Right lobe of liver (tissue), 6 donors: ENCODE data around the gene S100P. TPM values are rescaled to one million over a fixed set of nuclear protein-coding genes. Genes with fewer than 3 reads are reported as not detected.

Source experiments
- ATAC-seq, 4 donors: fragments of 200-7000 bp; cut with Tn5 transposase; one replicate each; pipeline ENCODE4 v1.9.1; 2020; ENCODE audit warnings: mild to moderate bottlenecking in 4 of 4, moderate library complexity in 4 of 4
- DNase-seq, 3 donors: peaks; one replicate each; pipeline ENCODE4 v3.0.0-alpha.2; 2020
- H3K27ac ChIP-seq, 3 donors: fragments of 200-600 bp; one replicate each; pipeline ENCODE4 v1.8.0; 2022
- H3K27me3 ChIP-seq, 2 donors: fragments of 200-600 bp; one replicate each; pipeline ENCODE4 v1.8.0; 2022
- H3K36me3 ChIP-seq, 4 donors: fragments of 200-600 bp; sonication (generic) in 1 of 4; one replicate each; pipeline versions ENCODE4 v1.5.1 to v1.8.0; 2017 to 2022; ENCODE audit warnings: control low read depth in 1 of 4
- H3K4me1 ChIP-seq, 4 donors: fragments of 200-600 bp; sonication (generic) in 1 of 4; one replicate each; pipeline versions ENCODE4 v1.5.1 to v1.8.0; 2017 to 2022; ENCODE audit warnings: control low read depth in 1 of 4
- H3K4me3 ChIP-seq, 3 donors: fragments of 200-600 bp; one replicate each; pipeline ENCODE4 v1.8.0; 2022
- H3K9me3 ChIP-seq, 4 donors: fragments of 200-600 bp; sonication (generic) in 1 of 4; one replicate each; pipeline versions ENCODE4 v1.5.1 to v1.8.0; 2017 to 2022; ENCODE audit warnings: control low read depth in 1 of 4
- POLR2A ChIP-seq: fragments of 450-650 bp; IDR thresholded peaks from one replicate; pipeline ENCODE4 v1.6.1; 2017; ENCODE audit warnings: antibody characterized with exemption, mild to moderate bottlenecking
- WGBS: methylation state at CpG from one replicate; pipeline ENCODE4 v1.1.6; 2018; ENCODE audit warnings: low coverage, low lambda C conversion rate; ENCODE audit not compliant: insufficient coverage; ENCODE audit errors: missing lambda C conversion rate; 5-methylcytosine and 5-hydroxymethylcytosine counted together
- intact Hi-C, 2 donors: fragments of 100-400 bp; cut with DNase I; formaldehyde crosslinking; loops; one replicate each; pipeline versions ENCODE4 v1.11.2 to v1.14.1; 2022
- total RNA-seq, 6 experiments: library from RNA; depleted of rRNA in 2 of 6; stranded (reverse); fragments of >200 nt in 2 of 6; fragmentation: NEBNext Ultra II Directional in 3 of 6; extraction: Animal tissue kit (Norgen Biotek cat#: 25700) in 3 of 6; gene quantifications; one replicate each; pipeline versions ENCODE4 v1.1.0 to v1.2.4, GENCODE V29; 2016 to 2023
- TF ChIP-seq, protein P1 (sequence below), 4 donors: fragments of 200-600 bp in 3 of 4; fragments of 450-650 bp in 1 of 4; IDR thresholded peaks; one replicate each; pipeline versions ENCODE4 v1.5.1 to v1.8.0; 2016 to 2022; ENCODE audit warnings: antibody characterized with exemption in 4 of 4, mild to moderate bottlenecking in 2 of 4
- donor health status: DM: no; HTN: yes; CAD: no.
- donor health status: DM: no; HTN: no; CAD: no.
- donor health status: DM: no; HTN: no; CAD: no.
- donor health status: DM: no; HTN: yes; CAD: no.
- donor health status: DM: no; HTN: yes; CAD: no.

S100P gene
- total RNA-seq, 6 experiments from 2014 or later, result 0.59 to 6.3 (median 2.7) TPM

- ATAC-seq, result peak; percentile 70 to 78 (median 75)
- Histone ChIP-seq H3K4me1 (peaks cover 0 to 15% (median 5%) of the 10 kb centered on the region in 4 donors), H3K9me3 (no peaks in the 10 kb centered on the region), H3K27ac (no peak overlapping the region), H3K27me3 (no peaks in the 10 kb centered on the region), H3K36me3 (no peaks in the 10 kb centered on the region), H3K4me3 (no peak overlapping the region)
- WGBS, result 0% methylated on average over 5 of the region's 14 CpGs
- TF ChIP-seq, protein P1, sequence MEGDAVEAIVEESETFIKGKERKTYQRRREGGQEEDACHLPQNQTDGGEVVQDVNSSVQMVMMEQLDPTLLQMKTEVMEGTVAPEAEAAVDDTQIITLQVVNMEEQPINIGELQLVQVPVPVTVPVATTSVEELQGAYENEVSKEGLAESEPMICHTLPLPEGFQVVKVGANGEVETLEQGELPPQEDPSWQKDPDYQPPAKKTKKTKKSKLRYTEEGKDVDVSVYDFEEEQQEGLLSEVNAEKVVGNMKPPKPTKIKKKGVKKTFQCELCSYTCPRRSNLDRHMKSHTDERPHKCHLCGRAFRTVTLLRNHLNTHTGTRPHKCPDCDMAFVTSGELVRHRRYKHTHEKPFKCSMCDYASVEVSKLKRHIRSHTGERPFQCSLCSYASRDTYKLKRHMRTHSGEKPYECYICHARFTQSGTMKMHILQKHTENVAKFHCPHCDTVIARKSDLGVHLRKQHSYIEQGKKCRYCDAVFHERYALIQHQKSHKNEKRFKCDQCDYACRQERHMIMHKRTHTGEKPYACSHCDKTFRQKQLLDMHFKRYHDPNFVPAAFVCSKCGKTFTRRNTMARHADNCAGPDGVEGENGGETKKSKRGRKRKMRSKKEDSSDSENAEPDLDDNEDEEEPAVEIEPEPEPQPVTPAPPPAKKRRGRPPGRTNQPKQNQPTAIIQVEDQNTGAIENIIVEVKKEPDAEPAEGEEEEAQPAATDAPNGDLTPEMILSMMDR (IDR thresholded peaks at IDR 0.05), result peak; percentile 87 to 98 (median 96)
- no peak for TF ChIP-seq POLR2A
- intact Hi-C loops, result loop anchor here (5.0 to 10.0 kb wide), 3 partner anchors 152 to 355 kb away; no protein-coding TSS in a partner anchor
- peak; percentile 85 to 89 (median 88) for DNase-seq
Observed at GRCh38 chr4:6720202-6720699, 26.6 kb downstream of the S100P start.

GRCh38 chr4:6721121-6721520, 27.4 kb downstream of the S100P start:
- Histone ChIP-seq H3K27ac (no peak overlapping the region), H3K4me1 (peaks cover 0 to 15% (median 5%) of the 10 kb centered on the region in 4 donors), H3K36me3 (no peaks in the 10 kb centered on the region), H3K27me3 (no peaks in the 10 kb centered on the region), H3K9me3 (no peaks in the 10 kb centered on the region), H3K4me3 (no peak overlapping the region)
- intact Hi-C loops, result loop anchor here (5.0 to 10.0 kb wide), 3 partner anchors 151 to 354 kb away; no protein-coding TSS in a partner anchor
- DNase-seq (no peak), ATAC-seq (no peak)
- TF ChIP-seq POLR2A, result no peak
- TF ChIP-seq, protein P1 (IDR thresholded peaks at IDR 0.05), result no peak
- 93% methylated on average over 9 of the region's 10 CpGs for WGBS

GRCh38 chr4:6722891-6723290, 29.2 kb downstream of the S100P start:
- TF ChIP-seq, protein P1 (IDR thresholded peaks at IDR 0.05), result no peak
- no peak for TF ChIP-seq POLR2A
- H3K4me3 ChIP-seq, result no peak overlapping the region
- no peaks in the 10 kb centered on the region for H3K36me3 ChIP-seq
- no peak overlapping the region for H3K27ac ChIP-seq
- ATAC-seq, result no peak
- intact Hi-C loops, result loop anchor here (5.0 to 10.0 kb wide), 3 partner anchors 149 to 352 kb away; no protein-coding TSS in a partner anchor
- no peaks in the 10 kb centered on the region for H3K9me3 ChIP-seq
- no peaks in the 10 kb centered on the region for H3K27me3 ChIP-seq
- H3K4me1 ChIP-seq, result peaks cover 0 to 5% (median under 1%) of the 10 kb centered on the region in 4 donors
- DNase-seq, result peak in 1 of 3 donors; percentile 32
- 80% methylated on average over 4 of the region's 12 CpGs for WGBS

- H3K4me3 ChIP-seq, result no peak overlapping the region
- H3K27me3 ChIP-seq, result no peaks in the 10 kb centered on the region
- no peaks in the 10 kb centered on the region for H3K9me3 ChIP-seq
- peaks cover 0 to 10% (median 3%) of the 10 kb centered on the region in 4 donors for H3K4me1 ChIP-seq
- no peaks in the 10 kb centered on the region for H3K36me3 ChIP-seq
- WGBS, result no CpG with 5 or more reads among the region's 8 CpGs
- no peak for ATAC-seq
- DNase-seq, result peak in 1 of 3 donors; percentile 28
- intact Hi-C loops, result loop anchor here (5.0 to 10.0 kb wide), 3 partner anchors 148 to 351 kb away; no protein-coding TSS in a partner anchor
- TF ChIP-seq POLR2A, result no peak
- TF ChIP-seq, protein P1 (IDR thresholded peaks at IDR 0.05), result no peak
- no peak overlapping the region for H3K27ac ChIP-seq
Observed at GRCh38 chr4:6723851-6724250, 30.2 kb downstream of the S100P start.
